IMR-90 (cell line): ENCODE measurements around the gene NHSL2. TPM values are rescaled to one million over a fixed set of nuclear protein-coding genes. Genes with fewer than 3 reads are reported as not detected.

Experiments used
- ATAC-seq: fragments of 200-7000 bp; cut with Tn5 transposase; 2 replicates; pipeline ENCODE4 v1.9.1; 2020; ENCODE audit warnings: low read depth, mild to moderate bottlenecking, moderate library complexity
- BruUV-seq: library from RNA; stranded (reverse); fragments of 400-500 nt; replicated peaks from 2 replicates; lab custom pipeline; 2021; lab: Mats Ljungman, UMichigan
- CTCF ChIA-PET: fragments of 300-600 bp; formaldehyde crosslinking; extraction: SDS; loops from one replicate; lab custom pipeline; 2021; ENCODE audit warnings: antibody characterized with exemption; lab: Yijun Ruan, JAX
- POLR2A ChIA-PET: fragments of 300-600 bp; sonication (Branson Sonifier 250); formaldehyde crosslinking; loops from one replicate; lab custom pipeline; 2022; ENCODE audit warnings: antibody characterized with exemption; ENCODE audit not compliant: unreplicated experiment; lab: Charles Lee
- DNase-seq: peaks from one replicate; pipeline ENCODE4 v3.0.0; 2013
- H2AFZ ChIP-seq: replicated peaks from 2 replicates; pipeline ENCODE3; 2013; ENCODE audit warnings: low read length, mild to moderate bottlenecking; ENCODE audit not compliant: poor library complexity
- H2AK5ac ChIP-seq: 2 replicates; pipeline ENCODE4 v1.6.1; 2013; ENCODE audit warnings: low read depth, low read length, inconsistent platforms
- H2AK9ac ChIP-seq: replicated peaks from 2 replicates; pipeline ENCODE3; 2013; ENCODE audit warnings: mild to moderate bottlenecking, low read depth, low read length, moderate library complexity; ENCODE audit not compliant: poor library complexity
- H2BK120ac ChIP-seq: 2 replicates; pipeline ENCODE4 v1.6.1; 2013; ENCODE audit warnings: low read depth, low read length, inconsistent platforms
- H2BK15ac ChIP-seq: 3 replicates; pipeline ENCODE4 v1.6.1; 2013; ENCODE audit warnings: low read depth, low read length, inconsistent platforms
- H2BK20ac ChIP-seq: 2 replicates; pipeline ENCODE4 v1.6.1; 2013; ENCODE audit warnings: low read depth, mild to moderate bottlenecking, inconsistent platforms, low read length, moderate library complexity
- H2BK5ac ChIP-seq: 2 replicates; pipeline ENCODE4 v1.6.1; 2013; ENCODE audit warnings: mild to moderate bottlenecking, low read depth, low read length, inconsistent platforms; ENCODE audit not compliant: poor library complexity, severe bottlenecking
- H3K14ac ChIP-seq: replicated peaks from 2 replicates; pipeline ENCODE4 v1.6.1; 2013; ENCODE audit warnings: low read depth, low read length, inconsistent platforms
- H3K18ac ChIP-seq: 2 replicates; pipeline ENCODE4 v1.6.1; 2013; ENCODE audit warnings: low read depth, low read length, control low read depth
- H3K23ac ChIP-seq: 2 replicates; pipeline ENCODE4 v1.6.1; 2013; ENCODE audit warnings: low read depth, low read length, inconsistent platforms
- H3K27ac ChIP-seq: 2 replicates; pipeline ENCODE4 v1.5.1; 2013; ENCODE audit warnings: mild to moderate bottlenecking, control low read depth, low read length; ENCODE audit not compliant: insufficient read depth
- H3K27me3 ChIP-seq: 2 replicates; pipeline ENCODE4 v1.6.1; 2013; ENCODE audit warnings: low read length; ENCODE audit not compliant: control insufficient read depth, insufficient read depth
- H3K36me3 ChIP-seq: 2 replicates; pipeline ENCODE4 v1.6.1; 2013; ENCODE audit warnings: low read length, mixed read lengths; ENCODE audit not compliant: control insufficient read depth, insufficient read depth
- H3K4ac ChIP-seq: 2 replicates; pipeline ENCODE4 v1.6.1; 2013; ENCODE audit warnings: low read depth, low read length, inconsistent platforms
- H3K4me1 ChIP-seq: 2 replicates; pipeline ENCODE4 v1.6.1; 2013; ENCODE audit warnings: low read length, mixed read lengths; ENCODE audit not compliant: control insufficient read depth, insufficient read depth
- H3K4me2 ChIP-seq: 2 replicates; pipeline ENCODE4 v1.6.1; 2013; ENCODE audit warnings: low read depth, mild to moderate bottlenecking, control low read depth, low read length, moderate library complexity
- H3K4me3 ChIP-seq: 2 replicates; pipeline ENCODE4 v1.5.1; 2013; ENCODE audit warnings: low read depth, mild to moderate bottlenecking, control low read depth, low read length, moderate library complexity; ENCODE audit not compliant: insufficient read depth
- H3K56ac ChIP-seq: 2 replicates; pipeline ENCODE4 v1.6.1; 2013; ENCODE audit warnings: low read length, inconsistent platforms; ENCODE audit not compliant: insufficient read depth; ENCODE audit errors: extremely low read depth
- H3K79me1 ChIP-seq, 2 experiments: 2 replicates each; pipeline ENCODE4 v1.6.1; 2013; ENCODE audit warnings: low read length in 2 of 2, inconsistent platforms in 1 of 2, low read depth in 1 of 2
- H3K9ac ChIP-seq: 2 replicates; pipeline ENCODE4 v1.6.1; 2013; ENCODE audit warnings: low read depth, low read length, control low read depth
- H3K9me1 ChIP-seq: 2 replicates; pipeline ENCODE4 v1.6.1; 2013; ENCODE audit warnings: low read length, inconsistent platforms; ENCODE audit not compliant: insufficient read depth
- H3K9me3 ChIP-seq: 2 replicates; pipeline ENCODE4 v1.6.1; 2013; ENCODE audit warnings: low read length; ENCODE audit not compliant: control insufficient read depth, insufficient read depth
- H4K20me1 ChIP-seq: 2 replicates; pipeline ENCODE4 v1.6.1; 2013; ENCODE audit warnings: low read length, inconsistent platforms; ENCODE audit not compliant: insufficient read depth
- H4K5ac ChIP-seq: 2 replicates; pipeline ENCODE4 v1.6.1; 2013; ENCODE audit warnings: mild to moderate bottlenecking, low read depth, low read length, control low read depth
- H4K8ac ChIP-seq, 2 experiments: 2 replicates each; pipeline ENCODE4 v1.6.1; 2013; ENCODE audit warnings: low read depth in 2 of 2, low read length in 2 of 2, control low read depth in 1 of 2, inconsistent platforms in 1 of 2
- H4K91ac ChIP-seq: 2 replicates; pipeline ENCODE4 v1.6.1; 2013; ENCODE audit warnings: low read depth, low read length, inconsistent platforms; ENCODE audit not compliant: insufficient read depth
- CHD1 ChIP-seq: IDR thresholded peaks from 2 replicates; pipeline ENCODE4 v1.6.1; 2012; ENCODE audit warnings: low read depth, low read length, improper control_type of control experiment
- MAFK ChIP-seq: IDR thresholded peaks from 2 replicates; pipeline ENCODE4 v1.6.1; 2012; ENCODE audit warnings: low read depth, low read length, improper control_type of control experiment
- POLR2A ChIP-seq: IDR thresholded peaks from 2 replicates; pipeline ENCODE4 v1.6.1; 2012; ENCODE audit warnings: mild to moderate bottlenecking, low read depth, low read length
- dilution Hi-C: fragments of 300-500 bp; cut with HindIII; formaldehyde crosslinking; loops from one replicate; pipeline ENCODE4 v1.14.3; 2018; ENCODE audit warnings: low sequenced_read_pairs; ENCODE audit not compliant: unreplicated experiment
- in situ Hi-C: fragments of 300-500 bp; cut with MboI; formaldehyde crosslinking; loops from 3 replicates; pipeline ENCODE4 v1.14.3; 2019; ENCODE audit warnings: low sequenced_read_pairs, inconsistent platforms, mixed read lengths
- intact Hi-C: fragments of 100-400 bp; cut with micrococcal nuclease; formaldehyde crosslinking; loops from 2 replicates; pipeline ENCODE4 v1.10.0; 2022
- polyA plus RNA-seq, 3 experiments: library from polyadenylated mRNA; depleted of rRNA; stranded (reverse); fragments of >200 nt; gene quantifications; 2 replicates each; pipeline ENCODE4 v1.2.3, GENCODE V29; 2012; ENCODE audit warnings: low replicate concordance in 1 of 3
- total RNA-seq: library from RNA; depleted of rRNA; stranded (reverse); fragments of >200 nt; gene quantifications from 2 replicates; pipeline ENCODE4 v1.2.3, GENCODE V29; 2012
- TF ChIP-seq, protein P1 (sequence below): fragments of 150-350 bp; IDR thresholded peaks from 2 replicates; pipeline ENCODE4 v1.6.1; 2017; ENCODE audit warnings: mild to moderate bottlenecking, antibody characterized with exemption, low read length, low read depth
- TF ChIP-seq, protein P2 (sequence below): fragments of 150-350 bp; IDR thresholded peaks from 2 replicates; pipeline ENCODE4 v1.6.1; 2016; ENCODE audit warnings: low read depth, mild to moderate bottlenecking, low read length, moderate library complexity, borderline replicate concordance

The NHSL2 gene
- total and polyA plus RNA-seq, 2 of the 4 experiments (the other 2 are of a cell fraction), result 0.72 to 0.75 TPM

DNA sequence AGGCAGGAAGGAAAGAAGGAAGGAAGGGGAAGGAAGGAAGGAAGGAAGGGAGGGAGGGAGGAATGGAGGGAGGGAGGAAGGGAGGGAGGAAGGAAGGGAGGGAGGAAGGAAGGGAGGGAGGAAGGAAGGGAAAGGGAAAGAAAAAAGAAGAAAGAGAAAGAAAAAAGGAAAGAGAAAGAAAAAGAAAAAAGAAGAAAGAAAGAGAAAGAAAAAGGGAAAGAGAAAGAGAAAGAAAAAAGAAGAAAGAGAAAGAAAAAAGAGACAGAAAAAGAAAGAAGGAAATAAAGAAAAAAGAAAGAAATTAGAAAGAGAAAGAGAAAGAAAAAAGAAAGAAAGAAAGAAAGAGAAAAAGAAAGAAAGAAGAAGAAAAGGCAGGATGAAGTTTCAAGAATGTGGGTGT lies 15.0 kb upstream of the NHSL2 start:
- H2BK120ac ChIP-seq, result no peak overlapping the region
- H2BK5ac ChIP-seq, result no peak overlapping the region
- H3K18ac ChIP-seq, result no peak overlapping the region
- no peak overlapping the region for H3K4me2 ChIP-seq
- no peak overlapping the region for H2AFZ ChIP-seq
- peaks cover 9% of the 10 kb centered on the region for H3K27me3 ChIP-seq
- no peak overlapping the region for H4K91ac ChIP-seq
- H3K14ac ChIP-seq, result no peak overlapping the region
- DNase-seq, result no peak
- H3K9ac ChIP-seq, result no peak overlapping the region
- H4K8ac ChIP-seq, result no peak overlapping the region
- CTCF ChIA-PET, result no interaction called here
- ATAC-seq, result no peak
- dilution Hi-C loops (no loop called here), in situ Hi-C loops (no loop called here), intact Hi-C loops (no loop called here)
- H2BK15ac ChIP-seq, result no peak overlapping the region
- no peaks in the 10 kb centered on the region for H3K4me1 ChIP-seq
- BruUV-seq, result no TSS peak
- no peaks in the 10 kb centered on the region for H3K9me1 ChIP-seq
- H3K9me3 ChIP-seq, result no peaks in the 10 kb centered on the region
- H4K5ac ChIP-seq, result no peak overlapping the region
- no peak overlapping the region for H3K23ac ChIP-seq
- H3K4ac ChIP-seq, result no peak overlapping the region
- H4K20me1 ChIP-seq, result no peaks in the 10 kb centered on the region
- H2BK20ac ChIP-seq, result no peak overlapping the region
- H3K36me3 ChIP-seq, result no peaks in the 10 kb centered on the region
- H3K56ac ChIP-seq, result no peak overlapping the region
- no peak overlapping the region for H3K4me3 ChIP-seq
- no peak overlapping the region for H3K27ac ChIP-seq
- TF ChIP-seq, protein P1, sequence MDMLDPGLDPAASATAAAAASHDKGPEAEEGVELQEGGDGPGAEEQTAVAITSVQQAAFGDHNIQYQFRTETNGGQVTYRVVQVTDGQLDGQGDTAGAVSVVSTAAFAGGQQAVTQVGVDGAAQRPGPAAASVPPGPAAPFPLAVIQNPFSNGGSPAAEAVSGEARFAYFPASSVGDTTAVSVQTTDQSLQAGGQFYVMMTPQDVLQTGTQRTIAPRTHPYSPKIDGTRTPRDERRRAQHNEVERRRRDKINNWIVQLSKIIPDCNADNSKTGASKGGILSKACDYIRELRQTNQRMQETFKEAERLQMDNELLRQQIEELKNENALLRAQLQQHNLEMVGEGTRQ, result no peak
- TF ChIP-seq MAFK (no peak), CHD1 (no peak), POLR2A (no peak)
- TF ChIP-seq, protein P2, sequence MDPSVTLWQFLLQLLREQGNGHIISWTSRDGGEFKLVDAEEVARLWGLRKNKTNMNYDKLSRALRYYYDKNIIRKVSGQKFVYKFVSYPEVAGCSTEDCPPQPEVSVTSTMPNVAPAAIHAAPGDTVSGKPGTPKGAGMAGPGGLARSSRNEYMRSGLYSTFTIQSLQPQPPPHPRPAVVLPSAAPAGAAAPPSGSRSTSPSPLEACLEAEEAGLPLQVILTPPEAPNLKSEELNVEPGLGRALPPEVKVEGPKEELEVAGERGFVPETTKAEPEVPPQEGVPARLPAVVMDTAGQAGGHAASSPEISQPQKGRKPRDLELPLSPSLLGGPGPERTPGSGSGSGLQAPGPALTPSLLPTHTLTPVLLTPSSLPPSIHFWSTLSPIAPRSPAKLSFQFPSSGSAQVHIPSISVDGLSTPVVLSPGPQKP, result no peak
- no peak overlapping the region for H2AK5ac ChIP-seq
- no peaks in the 10 kb centered on the region for H3K79me1 ChIP-seq
- H2AK9ac ChIP-seq, result no peak overlapping the region
- POLR2A ChIA-PET, result no interaction called here
